LNCaP clone FGC (cell line): ENCODE measurements around the gene CMIP.

Experiments used
- DNase-seq: peaks from one replicate; pipeline ENCODE4 v3.0.0-alpha.2; 2011; ENCODE audit warnings: low read depth
- H3K4me3 ChIP-seq: 2 replicates; pipeline ENCODE4 v1.5.1; 2011; ENCODE audit warnings: mild to moderate bottlenecking, low read depth, low read length, control low read depth
- TF ChIP-seq, protein P1 (sequence below): IDR thresholded peaks from 2 replicates; pipeline ENCODE4 v1.5.1; 2012; ENCODE audit warnings: mild to moderate bottlenecking; ENCODE audit not compliant: control insufficient read depth, insufficient read depth; ENCODE audit errors: extremely low read depth

The CMIP gene

GRCh38 chr16:81536648-81537047 is 92.0 kb downstream of the CMIP start:
- DNase-seq, result no peak
- no peak overlapping the region for H3K4me3 ChIP-seq
- TF ChIP-seq, protein P1, sequence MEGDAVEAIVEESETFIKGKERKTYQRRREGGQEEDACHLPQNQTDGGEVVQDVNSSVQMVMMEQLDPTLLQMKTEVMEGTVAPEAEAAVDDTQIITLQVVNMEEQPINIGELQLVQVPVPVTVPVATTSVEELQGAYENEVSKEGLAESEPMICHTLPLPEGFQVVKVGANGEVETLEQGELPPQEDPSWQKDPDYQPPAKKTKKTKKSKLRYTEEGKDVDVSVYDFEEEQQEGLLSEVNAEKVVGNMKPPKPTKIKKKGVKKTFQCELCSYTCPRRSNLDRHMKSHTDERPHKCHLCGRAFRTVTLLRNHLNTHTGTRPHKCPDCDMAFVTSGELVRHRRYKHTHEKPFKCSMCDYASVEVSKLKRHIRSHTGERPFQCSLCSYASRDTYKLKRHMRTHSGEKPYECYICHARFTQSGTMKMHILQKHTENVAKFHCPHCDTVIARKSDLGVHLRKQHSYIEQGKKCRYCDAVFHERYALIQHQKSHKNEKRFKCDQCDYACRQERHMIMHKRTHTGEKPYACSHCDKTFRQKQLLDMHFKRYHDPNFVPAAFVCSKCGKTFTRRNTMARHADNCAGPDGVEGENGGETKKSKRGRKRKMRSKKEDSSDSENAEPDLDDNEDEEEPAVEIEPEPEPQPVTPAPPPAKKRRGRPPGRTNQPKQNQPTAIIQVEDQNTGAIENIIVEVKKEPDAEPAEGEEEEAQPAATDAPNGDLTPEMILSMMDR, result no peak

GRCh38 chr16:81537721-81538561 is 93.3 kb downstream of the CMIP start:
- TF ChIP-seq, protein P1, result no peak
- H3K4me3 ChIP-seq, result no peak overlapping the region

DNA sequence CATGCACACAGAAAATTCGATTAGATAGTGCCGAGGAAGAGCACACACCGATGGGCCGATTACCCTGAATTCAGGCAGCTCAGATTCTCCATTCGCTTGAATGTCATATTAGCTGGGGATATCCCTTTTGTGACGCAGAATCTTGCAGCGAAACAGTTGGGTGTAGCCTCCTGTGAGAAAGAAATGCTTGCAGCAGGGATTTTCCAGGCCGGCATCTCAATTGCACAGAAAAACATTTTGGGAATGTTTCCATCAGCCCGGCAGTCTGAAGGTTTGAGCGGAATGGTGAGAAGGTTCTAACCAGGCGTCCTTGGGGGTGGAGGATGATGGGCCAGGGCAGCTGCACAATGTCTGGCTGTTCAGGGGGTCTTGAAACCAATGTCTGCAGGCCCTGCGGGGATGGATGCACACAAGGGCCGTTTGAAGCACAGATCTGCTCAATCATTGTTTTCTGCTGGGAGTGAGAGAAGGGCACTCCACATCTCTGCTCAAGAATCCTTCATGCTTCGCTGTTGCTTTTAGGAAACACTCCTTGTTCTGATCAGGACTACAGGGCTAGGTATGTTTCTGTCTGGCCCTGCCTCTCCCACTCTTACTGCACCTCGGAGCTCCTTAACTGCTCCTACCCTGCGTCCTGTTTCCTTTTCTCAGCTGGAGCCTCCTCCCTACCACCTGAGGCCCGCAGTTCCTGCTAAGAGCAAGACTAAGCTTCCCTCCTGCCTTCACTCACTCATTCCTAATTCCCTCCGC is 94.6 kb downstream of the CMIP start:
- no peak overlapping the region for H3K4me3 ChIP-seq
- TF ChIP-seq, protein P1, result no peak
- no peak for DNase-seq

More at GRCh38 chr16:81537721-81538561, 93.3 kb downstream of the CMIP start:
- no peak for DNase-seq

DNA sequence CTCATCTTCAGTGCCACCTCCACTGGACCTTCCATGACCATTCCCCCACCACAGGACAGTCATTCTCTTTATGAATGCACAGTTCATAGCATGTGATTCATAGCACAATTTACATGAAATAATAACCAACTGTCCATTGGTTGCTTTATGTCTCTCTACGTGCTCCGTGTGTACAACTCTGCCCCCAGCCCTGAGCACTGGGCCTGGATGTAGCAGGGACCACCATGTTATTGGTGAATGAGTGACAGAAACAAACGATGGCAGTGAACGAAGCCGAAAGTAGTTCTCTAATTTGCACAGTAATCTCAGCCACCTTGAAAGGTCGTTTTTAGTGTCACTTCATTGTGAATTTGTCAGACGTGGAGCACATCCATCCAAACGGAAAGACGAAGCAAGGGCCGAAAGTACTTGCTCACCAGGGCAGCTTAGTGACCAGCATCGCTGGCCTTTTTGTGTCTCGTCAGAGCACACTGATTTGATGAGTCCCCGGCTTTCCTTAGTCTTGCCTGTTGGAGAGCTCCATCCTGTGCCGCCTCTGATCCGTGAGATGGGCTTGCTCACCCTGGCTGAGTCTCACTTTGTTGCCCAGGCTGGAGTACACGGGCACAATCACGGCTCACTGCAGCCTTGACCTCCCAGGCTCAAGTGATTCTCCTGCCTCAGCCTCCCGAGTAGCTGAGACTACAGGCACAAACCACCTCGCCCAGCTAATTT is 95.3 kb downstream of the CMIP start:
- TF ChIP-seq, protein P1, result no peak
- H3K4me3 ChIP-seq, result no peak overlapping the region
- DNase-seq, result no peak

DNA sequence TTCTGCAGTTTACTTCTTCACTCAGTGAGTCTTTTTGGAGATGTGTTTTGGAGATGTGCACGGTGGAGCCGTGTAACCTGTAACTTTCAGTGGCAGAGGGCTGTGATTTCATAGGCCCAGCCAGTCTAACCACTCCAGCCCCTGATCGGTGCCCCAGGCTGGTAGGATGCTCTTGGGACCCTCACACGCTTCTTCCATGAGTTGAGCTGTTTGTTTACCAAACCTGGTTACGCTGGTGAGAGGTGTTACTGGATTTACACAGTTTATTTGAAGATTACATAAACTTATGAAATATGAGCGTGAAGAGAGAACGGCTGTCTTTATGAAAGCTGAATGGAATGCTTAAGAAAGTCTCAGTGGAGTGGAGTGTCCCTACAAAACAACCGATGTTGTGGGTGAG is 96.7 kb downstream of the CMIP start:
- H3K4me3 ChIP-seq, result no peak overlapping the region
- TF ChIP-seq, protein P1, result no peak
- no peak for DNase-seq

- TF ChIP-seq, protein P1, result no peak
- no peak for DNase-seq
These were observed 98.3 kb downstream of the CMIP start for GRCh38 chr16:81542609-81543570.

More at GRCh38 chr16:81542609-81543570, 98.3 kb downstream of the CMIP start:
- H3K4me3 ChIP-seq, result no peak overlapping the region
